HEK293 (cell line): ENCODE results near the gene DLX3.

Experiments
- KLF7 ChIP-seq: fragments of 450-650 bp; formaldehyde crosslinking; IDR thresholded peaks from 2 replicates; pipeline ENCODE4 v1.5.1; 2016; ENCODE audit warnings: missing biosample characterization, missing genetic modification characterization, borderline replicate concordance
- PRDM1 ChIP-seq: fragments of 450-650 bp; formaldehyde crosslinking; IDR thresholded peaks from 2 replicates; pipeline ENCODE4; 2016; ENCODE audit warnings: missing biosample characterization, missing genetic modification characterization
- SCRT1 ChIP-seq: fragments of 450-650 bp; formaldehyde crosslinking; IDR thresholded peaks from 2 replicates; pipeline ENCODE4 v1.5.1; 2016; ENCODE audit warnings: missing biosample characterization, missing genetic modification characterization, borderline replicate concordance
- SP2 ChIP-seq: fragments of 450-650 bp; formaldehyde crosslinking; IDR thresholded peaks from 2 replicates; pipeline ENCODE4 v1.5.1; 2016; ENCODE audit warnings: missing biosample characterization, missing genetic modification characterization
- TRIM28 ChIP-seq: IDR thresholded peaks from 2 replicates; pipeline ENCODE4 v1.6.1; 2011; ENCODE audit warnings: low read length, control low read depth, borderline replicate concordance
- WT1 ChIP-seq: fragments of 450-650 bp; formaldehyde crosslinking; IDR thresholded peaks from 2 replicates; pipeline ENCODE4 v1.5.1; 2016; ENCODE audit warnings: missing biosample characterization, missing genetic modification characterization
- ZBTB20 ChIP-seq: fragments of 450-650 bp; formaldehyde crosslinking; IDR thresholded peaks from 2 replicates; pipeline ENCODE4 v1.5.1; 2016; ENCODE audit warnings: missing biosample characterization, missing genetic modification characterization
- ZFP37 ChIP-seq: fragments of 450-650 bp; formaldehyde crosslinking; IDR thresholded peaks from 2 replicates; pipeline ENCODE4 v1.5.1; 2016; ENCODE audit warnings: missing biosample characterization, missing genetic modification characterization
- ZNF10 ChIP-seq: fragments of 450-650 bp; formaldehyde crosslinking; IDR thresholded peaks from 2 replicates; pipeline ENCODE4 v1.5.1; 2017; ENCODE audit warnings: missing biosample characterization, missing genetic modification characterization
- ZNF248 ChIP-seq: fragments of 450-650 bp; formaldehyde crosslinking; IDR thresholded peaks from 2 replicates; pipeline ENCODE4 v1.5.1; 2017; ENCODE audit warnings: missing biosample characterization, missing genetic modification characterization
- ZNF26 ChIP-seq: fragments of 450-650 bp; formaldehyde crosslinking; IDR thresholded peaks from 2 replicates; pipeline ENCODE4 v1.5.1; 2016; ENCODE audit warnings: missing biosample characterization, missing genetic modification characterization
- ZNF398 ChIP-seq: fragments of 450-650 bp; formaldehyde crosslinking; IDR thresholded peaks from 2 replicates; pipeline ENCODE4 v1.5.1; 2017; ENCODE audit warnings: missing biosample characterization, missing genetic modification characterization
- ZNF426 ChIP-seq: fragments of 450-650 bp; formaldehyde crosslinking; IDR thresholded peaks from 2 replicates; pipeline ENCODE4 v1.5.1; 2017; ENCODE audit warnings: missing biosample characterization, missing genetic modification characterization, mild to moderate bottlenecking, inconsistent platforms, moderate library complexity
- ZNF560 ChIP-seq: fragments of 450-650 bp; formaldehyde crosslinking; IDR thresholded peaks from 2 replicates; pipeline ENCODE4 v1.5.1; 2017; ENCODE audit warnings: missing biosample characterization, missing genetic modification characterization, borderline replicate concordance
- ZNF580 ChIP-seq: fragments of 450-650 bp; formaldehyde crosslinking; IDR thresholded peaks from 2 replicates; pipeline ENCODE4 v1.5.1; 2016; ENCODE audit warnings: missing biosample characterization, missing genetic modification characterization
- ZNF600 ChIP-seq: fragments of 450-650 bp; formaldehyde crosslinking; IDR thresholded peaks from 2 replicates; pipeline ENCODE4 v1.5.1; 2016; ENCODE audit warnings: missing biosample characterization, missing genetic modification characterization
- ZNF623 ChIP-seq: fragments of 450-650 bp; formaldehyde crosslinking; IDR thresholded peaks from 2 replicates; pipeline ENCODE4 v1.5.1; 2016; ENCODE audit warnings: missing biosample characterization, missing genetic modification characterization
- ZNF654 ChIP-seq: fragments of 450-650 bp; formaldehyde crosslinking; IDR thresholded peaks from 2 replicates; pipeline ENCODE4 v1.5.1; 2016; ENCODE audit warnings: low read depth, missing biosample characterization, missing genetic modification characterization
- ZNF660 ChIP-seq: fragments of 450-650 bp; IDR thresholded peaks from 2 replicates; pipeline ENCODE4 v1.5.1; 2018; ENCODE audit warnings: missing biosample characterization, mild to moderate bottlenecking, missing genetic modification characterization
- ZNF692 ChIP-seq: fragments of 450-650 bp; formaldehyde crosslinking; IDR thresholded peaks from 2 replicates; pipeline ENCODE4 v1.5.1; 2016; ENCODE audit warnings: missing biosample characterization, missing genetic modification characterization
- ZNF747 ChIP-seq: fragments of 450-650 bp; formaldehyde crosslinking; IDR thresholded peaks from 2 replicates; pipeline ENCODE4 v1.5.1; 2016; ENCODE audit warnings: missing biosample characterization, missing genetic modification characterization
- ZNF830 ChIP-seq: fragments of 450-650 bp; IDR thresholded peaks from 2 replicates; pipeline ENCODE4 v1.5.0; 2018; ENCODE audit warnings: missing biosample characterization, missing genetic modification characterization, low read depth, mild to moderate bottlenecking, moderate library complexity
- ZNF837 ChIP-seq: fragments of 450-650 bp; formaldehyde crosslinking; IDR thresholded peaks from 2 replicates; pipeline ENCODE4 v1.5.1; 2016; ENCODE audit warnings: missing biosample characterization, missing genetic modification characterization
- ZNF843 ChIP-seq: fragments of 450-650 bp; formaldehyde crosslinking; IDR thresholded peaks from 2 replicates; pipeline ENCODE4 v1.5.1; 2016; ENCODE audit warnings: missing biosample characterization, missing genetic modification characterization
- TF ChIP-seq, protein P1 (sequence below): fragments of 450-650 bp; formaldehyde crosslinking; IDR thresholded peaks from 2 replicates; pipeline ENCODE4 v1.5.1; 2017; ENCODE audit warnings: missing biosample characterization, missing genetic modification characterization
- TF ChIP-seq, protein P2 (sequence below): fragments of 450-650 bp; formaldehyde crosslinking; IDR thresholded peaks from 2 replicates; pipeline ENCODE4 v1.5.1; 2016; ENCODE audit warnings: missing biosample characterization, missing genetic modification characterization
- TF ChIP-seq, protein P3 (sequence below): fragments of 450-650 bp; formaldehyde crosslinking; IDR thresholded peaks from 2 replicates; pipeline ENCODE4 v1.5.1; 2017; ENCODE audit warnings: missing biosample characterization, missing genetic modification characterization

The DLX3 gene

GRCh38 chr17:49980703-49981197 lies 14.3 kb downstream of the DLX3 start (continued):
- TF ChIP-seq ZNF560 = no peak
- no peak for TF ChIP-seq ZNF623
- no peak for TF ChIP-seq ZFP37 (tag by site-specific recombination)
- TF ChIP-seq ZNF580 (tag by site-specific recombination) = no peak
- TF ChIP-seq ZBTB20 (tag by site-specific recombination) = peak; percentile 32; the same call in 1 of the 2 replicates
- no peak for TF ChIP-seq SCRT1 (tag by site-specific recombination)
- TF ChIP-seq WT1 (tag by site-specific recombination) = no peak
- TF ChIP-seq ZNF248 (tag by site-specific recombination) = no peak
- 0 out of 2 replicates have a peak, but pooled peaks have one; percentile 3 for TF ChIP-seq SP2 (tag by site-specific recombination)
- TF ChIP-seq KLF7 = no peak
- TF ChIP-seq ZNF600 (tag by site-specific recombination) = no peak
- TF ChIP-seq PRDM1 (tag by site-specific recombination) = no peak
- no peak for TF ChIP-seq ZNF10
- no peak for TF ChIP-seq ZNF830 (tag by site-specific recombination)
- TF ChIP-seq, protein P1, sequence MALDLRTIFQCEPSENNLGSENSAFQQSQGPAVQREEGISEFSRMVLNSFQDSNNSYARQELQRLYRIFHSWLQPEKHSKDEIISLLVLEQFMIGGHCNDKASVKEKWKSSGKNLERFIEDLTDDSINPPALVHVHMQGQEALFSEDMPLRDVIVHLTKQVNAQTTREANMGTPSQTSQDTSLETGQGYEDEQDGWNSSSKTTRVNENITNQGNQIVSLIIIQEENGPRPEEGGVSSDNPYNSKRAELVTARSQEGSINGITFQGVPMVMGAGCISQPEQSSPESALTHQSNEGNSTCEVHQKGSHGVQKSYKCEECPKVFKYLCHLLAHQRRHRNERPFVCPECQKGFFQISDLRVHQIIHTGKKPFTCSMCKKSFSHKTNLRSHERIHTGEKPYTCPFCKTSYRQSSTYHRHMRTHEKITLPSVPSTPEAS (tag by site-specific recombination) = no peak
- no peak for TF ChIP-seq ZNF843 (tag by site-specific recombination)
- TF ChIP-seq ZNF837 (tag by site-specific recombination) = no peak
- 0 out of 2 replicates have a peak, but pooled peaks have one; percentile 14 for TF ChIP-seq TRIM28
- TF ChIP-seq, protein P2, sequence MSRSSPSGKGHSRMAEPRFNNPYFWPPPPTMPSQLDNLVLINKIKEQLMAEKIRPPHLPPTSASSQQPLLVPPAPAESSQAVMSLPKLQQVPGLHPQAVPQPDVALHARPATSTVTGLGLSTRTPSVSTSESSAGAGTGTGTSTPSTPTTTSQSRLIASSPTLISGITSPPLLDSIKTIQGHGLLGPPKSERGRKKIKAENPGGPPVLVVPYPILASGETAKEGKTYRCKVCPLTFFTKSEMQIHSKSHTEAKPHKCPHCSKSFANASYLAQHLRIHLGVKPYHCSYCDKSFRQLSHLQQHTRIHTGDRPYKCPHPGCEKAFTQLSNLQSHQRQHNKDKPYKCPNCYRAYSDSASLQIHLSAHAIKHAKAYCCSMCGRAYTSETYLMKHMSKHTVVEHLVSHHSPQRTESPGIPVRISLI (tag by site-specific recombination) = no peak
- no peak for TF ChIP-seq ZNF692 (tag by site-specific recombination)
- no peak for TF ChIP-seq ZNF26 (tag by site-specific recombination)
- TF ChIP-seq ZNF747 = no peak
- no peak for TF ChIP-seq ZNF426
- TF ChIP-seq ZNF660 (tag by site-specific recombination) = no peak
- TF ChIP-seq ZNF398 = no peak; the same call in 1 of the 2 replicates
- TF ChIP-seq, protein P3, sequence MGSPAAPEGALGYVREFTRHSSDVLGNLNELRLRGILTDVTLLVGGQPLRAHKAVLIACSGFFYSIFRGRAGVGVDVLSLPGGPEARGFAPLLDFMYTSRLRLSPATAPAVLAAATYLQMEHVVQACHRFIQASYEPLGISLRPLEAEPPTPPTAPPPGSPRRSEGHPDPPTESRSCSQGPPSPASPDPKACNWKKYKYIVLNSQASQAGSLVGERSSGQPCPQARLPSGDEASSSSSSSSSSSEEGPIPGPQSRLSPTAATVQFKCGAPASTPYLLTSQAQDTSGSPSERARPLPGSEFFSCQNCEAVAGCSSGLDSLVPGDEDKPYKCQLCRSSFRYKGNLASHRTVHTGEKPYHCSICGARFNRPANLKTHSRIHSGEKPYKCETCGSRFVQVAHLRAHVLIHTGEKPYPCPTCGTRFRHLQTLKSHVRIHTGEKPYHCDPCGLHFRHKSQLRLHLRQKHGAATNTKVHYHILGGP (tag by site-specific recombination) = no peak
- TF ChIP-seq ZNF654 = no peak
